Upper lobe of right lung (tissue), 1 donor: ENCODE results near the gene AURKAIP1. TPM values are rescaled to one million over a fixed set of nuclear protein-coding genes. Genes with fewer than 3 reads are reported as not detected.
A peak's percentile ranks its signal among the peaks of the same experiment; 100 is the strongest.

ENCODE experiments used
- ATAC-seq: fragments of 200-7000 bp; cut with Tn5 transposase; one replicate; pipeline ENCODE4 v1.9.1; 2020; ENCODE audit warnings: mild to moderate bottlenecking, moderate library complexity
- DNase-seq: peaks from one replicate; pipeline ENCODE4 v3.0.0-alpha.2; 2020
- H3K27ac ChIP-seq: fragments of 200-600 bp; one replicate; pipeline ENCODE4 v1.8.0; 2022
- H3K27me3 ChIP-seq: fragments of 200-600 bp; one replicate; pipeline ENCODE4 v1.8.0; 2022; ENCODE audit warnings: mild to moderate bottlenecking
- H3K36me3 ChIP-seq: fragments of 200-600 bp; one replicate; pipeline ENCODE4 v1.8.0; 2022
- H3K4me1 ChIP-seq: fragments of 200-600 bp; one replicate; pipeline ENCODE4 v1.8.0; 2022
- H3K4me3 ChIP-seq: fragments of 200-600 bp; one replicate; pipeline ENCODE4 v1.8.0; 2022; ENCODE audit warnings: mild to moderate bottlenecking
- H3K9me3 ChIP-seq: fragments of 200-600 bp; one replicate; pipeline ENCODE4 v1.8.0; 2022
- CTCF ChIP-seq: fragments of 200-600 bp; IDR thresholded peaks from one replicate; pipeline ENCODE4 v1.8.0; 2022; ENCODE audit warnings: antibody characterized with exemption
- intact Hi-C: fragments of 100-400 bp; cut with DNase I; formaldehyde crosslinking; loops from one replicate; pipeline ENCODE4 v1.11.0; 2022
- total RNA-seq: library from RNA; stranded (reverse); fragmentation: NEBNext Ultra II Directional; extraction: Animal tissue kit (Norgen Biotek cat#: 25700); gene quantifications from one replicate; pipeline ENCODE4 v1.2.1, GENCODE V29; 2021
- donor health status: DM: no; HTN: yes; CAD: no; lungs with severe emphysema.

Gene AURKAIP1
- total RNA-seq, 1 donor from 2014 or later: 92.1 TPM

GRCh38 chr1:1402072-1402900, 27.3 kb upstream of the AURKAIP1 start:
- Histone ChIP-seq H3K27ac (no peak overlapping the region), H3K27me3 (no peaks in the 10 kb centered on the region), H3K4me1 (peaks cover 30% of the 10 kb centered on the region), H3K36me3 (peaks cover 60% of the 10 kb centered on the region), H3K4me3 (no peak overlapping the region), H3K9me3 (no peaks in the 10 kb centered on the region)
- DNase-seq: no peak
- intact Hi-C loops: no loop called here
- no peak for ATAC-seq
- peak; percentile 42 for TF ChIP-seq CTCF

GRCh38 chr1:1401457-1402010, 26.5 kb upstream of the AURKAIP1 start:
- H3K27ac ChIP-seq: no peak overlapping the region
- H3K27me3 ChIP-seq: no peaks in the 10 kb centered on the region
- H3K4me1 ChIP-seq: peaks cover 31% of the 10 kb centered on the region
- intact Hi-C loops: no loop called here
- H3K4me3 ChIP-seq: no peak overlapping the region
- ATAC-seq (no peak), DNase-seq (no peak)
- TF ChIP-seq CTCF: no peak
- no peaks in the 10 kb centered on the region for H3K9me3 ChIP-seq
- H3K36me3 ChIP-seq: peaks cover 66% of the 10 kb centered on the region

GRCh38 chr1:1400576-1401456, 25.8 kb upstream of the AURKAIP1 start:
- Histone ChIP-seq H3K27me3 (no peaks in the 10 kb centered on the region), H3K9me3 (no peaks in the 10 kb centered on the region), H3K4me3 (peak overlapping the region; percentile 99), H3K36me3 (peaks cover 68% of the 10 kb centered on the region), H3K4me1 (peaks cover 25% of the 10 kb centered on the region), H3K27ac (peak overlapping the region; percentile 94)
- TF ChIP-seq CTCF: no peak
- intact Hi-C loops: no loop called here
- DNase-seq (no peak), ATAC-seq (no peak)

- intact Hi-C loops: no loop called here
- TF ChIP-seq CTCF: no peak
- ATAC-seq (no peak), DNase-seq (no peak)
- Histone ChIP-seq H3K4me3 (peak overlapping the region; percentile 99), H3K4me1 (peaks cover 22% of the 10 kb centered on the region), H3K27me3 (no peaks in the 10 kb centered on the region), H3K9me3 (no peaks in the 10 kb centered on the region), H3K36me3 (peaks cover 68% of the 10 kb centered on the region), H3K27ac (peak overlapping the region; percentile 94)
Measured at GRCh38 chr1:1399872-1400575, 25.0 kb upstream of the AURKAIP1 start.

- intact Hi-C loops: no loop called here
- peaks cover 68% of the 10 kb centered on the region for H3K36me3 ChIP-seq
Measured at GRCh38 chr1:1399187-1399871, 24.3 kb upstream of the AURKAIP1 start, which contains the start of gene CCNL2. Gene CCNL2, minus strand, starts transcription at chr1:1399335. Its CDS starts 29 bp downstream, at chr1:1399306.

More at GRCh38 chr1:1399187-1399871, 24.3 kb upstream of the AURKAIP1 start, which contains the start of gene CCNL2:
- ATAC-seq (peak; percentile 98), DNase-seq (peak; percentile 100)
- H3K9me3 ChIP-seq: no peaks in the 10 kb centered on the region
- H3K4me3 ChIP-seq: peak within 1 kb of the TSS; percentile 99
- H3K27me3 ChIP-seq: no peaks in the 10 kb centered on the region
- TF ChIP-seq CTCF: peak; percentile 64
- peak within 1 kb of the TSS; percentile 94 for H3K27ac ChIP-seq
- peaks cover 22% of the 10 kb centered on the region for H3K4me1 ChIP-seq
